Stomach (tissue), 9 donors: ENCODE data around the gene SPOCK2. TPM values are rescaled to one million over a fixed set of nuclear protein-coding genes. Genes with fewer than 3 reads are reported as not detected.

Source experiments
- DNase-seq, 2 donors: peaks; one replicate each; pipeline versions ENCODE4 v3.0.0 to v3.0.0-alpha.2; 2013 to 2019
- H3K27ac ChIP-seq, 5 donors: fragments of 200-600 bp in 4 of 5; sonication (generic) in 4 of 5; one replicate each; pipeline ENCODE4 v1.5.1; 2013 to 2019; ENCODE audit warnings: mild to moderate bottlenecking in 1 of 5, moderate library complexity in 1 of 5
- H3K27me3 ChIP-seq, 3 donors: fragments of 200-600 bp; sonication (generic); one replicate each; pipeline ENCODE4 v1.5.1; 2017 to 2019; ENCODE audit warnings: mixed run types in 1 of 3
- H3K36me3 ChIP-seq, 4 donors: fragments of 200-600 bp; sonication (generic); 1 replicate in 3 of 4; 2 replicates in 1 of 4; pipeline ENCODE4 v1.5.1; 2016 to 2019
- H3K4me1 ChIP-seq, 4 donors: fragments of 200-600 bp; sonication (generic); one replicate each; pipeline ENCODE4 v1.5.1; 2016 to 2019
- H3K4me3 ChIP-seq, 4 donors: fragments of 200-600 bp; sonication (generic) in 3 of 4; one replicate each; pipeline ENCODE4 v1.5.1; 2016 to 2019; ENCODE audit warnings: mild to moderate bottlenecking in 1 of 4
- H3K9me3 ChIP-seq, 4 donors: fragments of 200-600 bp; sonication (generic); one replicate each; pipeline ENCODE4 v1.5.1; 2016 to 2019
- EP300 ChIP-seq: sonication (generic); formaldehyde crosslinking; IDR thresholded peaks from one replicate; pipeline ENCODE4 v1.6.1; 2017; ENCODE audit warnings: antibody characterized with exemption
- POLR2A ChIP-seq, 4 donors: fragments of 450-650 bp; IDR thresholded peaks; one replicate each; pipeline ENCODE4 v1.6.1; 2016; ENCODE audit warnings: antibody characterized with exemption in 4 of 4, control low read depth in 2 of 4, mild to moderate bottlenecking in 1 of 4, moderate library complexity in 1 of 4
- POLR2AphosphoS5 ChIP-seq, 3 donors: sonication (generic); formaldehyde crosslinking; IDR thresholded peaks; one replicate each; pipeline ENCODE4 v1.6.1; 2016; ENCODE audit warnings: antibody characterized with exemption in 3 of 3
- WGBS, 5 donors: extraction: QIAGEN DNeasy Blood & Tissue Kit in 3 of 5; methylation state at CpG; one replicate each; pipeline versions ENCODE4 v1.1.5 to v1.1.7; 2013 to 2018; 5-methylcytosine and 5-hydroxymethylcytosine counted together
- intact Hi-C: fragments of 100-400 bp; cut with DNase I; formaldehyde crosslinking; loops from one replicate; pipeline ENCODE4 v1.15.1; 2023; ENCODE audit warnings: low total_unique reads
- polyA plus RNA-seq, 3 donors: library from polyadenylated mRNA; stranded (reverse); fragments of 200-250 nt; gene quantifications; one replicate each; pipeline ENCODE4 v1.2.3, GENCODE V29; 2013
- total RNA-seq, 5 donors: library from RNA; depleted of rRNA; stranded (reverse); fragments of >200 nt; gene quantifications; one replicate each; pipeline versions ENCODE4 v1.1.0 to v1.2.3, GENCODE V29; 2014 to 2016
- TF ChIP-seq, protein P1 (sequence below), 7 experiments: fragments of 450-650 bp in 4 of 7; fragments of 200-600 bp in 3 of 7; sonication (generic) in 3 of 7; IDR thresholded peaks; one replicate each; pipeline ENCODE4 v1.5.1; 2016 to 2019; ENCODE audit warnings: antibody characterized with exemption in 7 of 7, control low read depth in 2 of 7, mild to moderate bottlenecking in 1 of 7
- donor health status: healthy with polysubstance abuse.
- donor health status: Bipolar disorder and iron deficiency.
- donor health status: healthy.

SPOCK2 gene
- total and polyA plus RNA-seq, 8 donors = 1.1 to 31.7 (median 4.2) TPM

DNA sequence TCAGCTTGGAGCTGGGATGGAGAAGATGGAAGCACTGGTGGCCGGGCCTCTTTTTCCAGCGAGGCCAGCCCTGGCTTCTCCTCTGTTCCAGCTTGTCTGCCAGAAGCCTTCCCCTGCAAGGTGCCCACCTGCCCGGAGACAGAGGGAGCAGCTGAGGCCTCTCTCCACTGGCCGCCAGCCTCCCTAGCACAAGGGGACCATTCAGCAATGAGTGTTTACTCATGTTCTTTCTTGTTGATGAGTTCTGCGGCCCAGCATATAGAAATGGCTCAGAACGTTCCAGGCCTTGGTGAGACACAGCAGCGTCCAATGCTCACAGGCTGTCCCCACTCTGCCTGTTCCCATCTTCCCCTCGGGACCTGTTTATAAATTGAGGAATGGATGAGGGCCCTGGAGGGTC is 76.9 kb downstream of the SPOCK2 start:
- no peak for DNase-seq
- intact Hi-C loops = no loop called here
- no peak overlapping the region for H3K4me3 ChIP-seq
- no peaks in the 10 kb centered on the region for H3K9me3 ChIP-seq
- H3K27ac ChIP-seq = peak overlapping the region in 4 of 5 donors; percentile 79 to 92 (median 87)
- 85 to 96% (median 91%) methylated on average over 6 to 8 of the region's 8 CpGs for WGBS, 5 donors
- H3K27me3 ChIP-seq = no peaks in the 10 kb centered on the region
- H3K36me3 ChIP-seq = peaks cover 19 to 32% (median 26%) of the 10 kb centered on the region in 4 donors
- H3K4me1 ChIP-seq = peaks cover 22 to 87% (median 46%) of the 10 kb centered on the region in 4 donors
- TF ChIP-seq POLR2AphosphoS5 (IDR thresholded peaks at IDR 0.05) (no peak), POLR2A (IDR thresholded peaks at IDR 0.05) (no peak), EP300 (no peak)
- TF ChIP-seq, protein P1, sequence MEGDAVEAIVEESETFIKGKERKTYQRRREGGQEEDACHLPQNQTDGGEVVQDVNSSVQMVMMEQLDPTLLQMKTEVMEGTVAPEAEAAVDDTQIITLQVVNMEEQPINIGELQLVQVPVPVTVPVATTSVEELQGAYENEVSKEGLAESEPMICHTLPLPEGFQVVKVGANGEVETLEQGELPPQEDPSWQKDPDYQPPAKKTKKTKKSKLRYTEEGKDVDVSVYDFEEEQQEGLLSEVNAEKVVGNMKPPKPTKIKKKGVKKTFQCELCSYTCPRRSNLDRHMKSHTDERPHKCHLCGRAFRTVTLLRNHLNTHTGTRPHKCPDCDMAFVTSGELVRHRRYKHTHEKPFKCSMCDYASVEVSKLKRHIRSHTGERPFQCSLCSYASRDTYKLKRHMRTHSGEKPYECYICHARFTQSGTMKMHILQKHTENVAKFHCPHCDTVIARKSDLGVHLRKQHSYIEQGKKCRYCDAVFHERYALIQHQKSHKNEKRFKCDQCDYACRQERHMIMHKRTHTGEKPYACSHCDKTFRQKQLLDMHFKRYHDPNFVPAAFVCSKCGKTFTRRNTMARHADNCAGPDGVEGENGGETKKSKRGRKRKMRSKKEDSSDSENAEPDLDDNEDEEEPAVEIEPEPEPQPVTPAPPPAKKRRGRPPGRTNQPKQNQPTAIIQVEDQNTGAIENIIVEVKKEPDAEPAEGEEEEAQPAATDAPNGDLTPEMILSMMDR (IDR thresholded peaks at IDR 0.05) = no peak

DNA sequence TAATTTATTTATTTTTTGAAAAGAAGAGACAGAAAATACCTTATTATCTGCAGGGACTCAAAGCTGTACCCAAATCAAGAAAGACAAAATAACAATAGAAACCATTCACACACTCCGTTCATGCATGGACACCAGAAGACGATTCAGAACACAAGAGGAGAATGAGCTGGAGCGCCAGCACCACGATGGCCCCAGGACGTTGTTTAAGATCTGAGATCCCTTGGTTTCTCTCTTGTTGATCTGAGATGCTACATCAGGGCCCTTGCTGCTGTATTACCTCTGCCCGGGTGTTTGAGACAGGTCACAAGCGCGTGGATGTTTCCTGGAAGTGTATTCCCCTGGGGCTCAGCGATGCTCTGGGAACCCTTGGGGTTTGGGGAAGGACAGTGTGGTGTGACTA is 77.3 kb downstream of the SPOCK2 start:
- peak overlapping the region in 4 of 5 donors; percentile 79 to 92 (median 87) for H3K27ac ChIP-seq
- intact Hi-C loops = no loop called here
- no peaks in the 10 kb centered on the region for H3K27me3 ChIP-seq
- H3K4me3 ChIP-seq = no peak overlapping the region
- DNase-seq = no peak
- WGBS, 5 donors = 92 to 98% (median 95%) methylated on average over 9 of the region's 9 CpGs
- peaks cover 24 to 36% (median 31%) of the 10 kb centered on the region in 4 donors for H3K36me3 ChIP-seq
- no peaks in the 10 kb centered on the region for H3K9me3 ChIP-seq
- TF ChIP-seq, protein P1 (IDR thresholded peaks at IDR 0.05) = no peak
- TF ChIP-seq EP300 (no peak), POLR2A (IDR thresholded peaks at IDR 0.05) (no peak), POLR2AphosphoS5 (IDR thresholded peaks at IDR 0.05) (no peak)
- peaks cover 22 to 87% (median 45%) of the 10 kb centered on the region in 4 donors for H3K4me1 ChIP-seq

DNA sequence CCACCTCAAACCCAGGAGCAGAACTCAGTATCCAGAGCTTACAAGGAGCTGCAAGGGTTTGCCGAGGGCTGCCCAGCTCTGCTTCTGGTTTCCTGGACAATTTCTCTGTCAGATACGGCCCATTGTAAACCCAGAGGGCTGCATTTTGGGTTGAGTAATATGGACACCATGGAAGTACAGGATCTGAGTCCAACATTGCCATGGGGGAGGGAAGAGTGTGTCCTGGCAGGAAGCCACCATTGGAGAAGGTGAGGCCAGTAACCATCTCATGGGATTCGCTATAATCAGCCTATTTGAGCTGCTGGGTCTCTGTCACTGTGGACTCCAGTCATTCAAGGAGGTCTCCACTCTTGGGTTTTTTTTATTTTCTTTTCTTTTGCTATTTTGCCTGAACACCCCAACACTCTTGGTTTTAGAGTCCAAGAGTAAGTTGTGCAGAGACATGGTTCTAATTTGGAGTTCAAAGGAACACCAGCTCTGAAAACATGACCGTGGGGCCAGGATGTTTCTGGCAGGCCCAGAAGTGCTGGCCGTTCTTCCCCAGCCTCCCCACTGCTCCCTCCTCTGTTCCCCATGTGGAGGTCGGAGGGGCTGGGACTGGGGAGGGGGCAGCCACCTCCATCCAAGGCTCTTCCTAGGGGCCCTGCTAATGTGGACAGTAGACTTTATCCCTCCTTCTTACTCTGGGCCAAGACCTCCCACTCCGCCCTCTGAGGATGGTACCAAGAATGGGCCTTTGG is 77.9 kb downstream of the SPOCK2 start:
- Histone ChIP-seq H3K4me1 (peaks cover 22 to 84% (median 44%) of the 10 kb centered on the region in 4 donors), H3K4me3 (no peak overlapping the region), H3K27ac (peak overlapping the region; percentile 21 to 92 (median 85)), H3K27me3 (no peaks in the 10 kb centered on the region), H3K36me3 (peaks cover 27 to 42% (median 34%) of the 10 kb centered on the region in 4 donors), H3K9me3 (no peaks in the 10 kb centered on the region)
- no peak for DNase-seq
- TF ChIP-seq POLR2AphosphoS5 (IDR thresholded peaks at IDR 0.05) (no peak), EP300 (no peak), POLR2A (IDR thresholded peaks at IDR 0.05) (no peak)
- TF ChIP-seq, protein P1 (IDR thresholded peaks at IDR 0.05) = no peak
- intact Hi-C loops = no loop called here
- WGBS, 5 donors = 70 to 91% (median 86%) methylated on average over 7 of the region's 7 CpGs

DNA sequence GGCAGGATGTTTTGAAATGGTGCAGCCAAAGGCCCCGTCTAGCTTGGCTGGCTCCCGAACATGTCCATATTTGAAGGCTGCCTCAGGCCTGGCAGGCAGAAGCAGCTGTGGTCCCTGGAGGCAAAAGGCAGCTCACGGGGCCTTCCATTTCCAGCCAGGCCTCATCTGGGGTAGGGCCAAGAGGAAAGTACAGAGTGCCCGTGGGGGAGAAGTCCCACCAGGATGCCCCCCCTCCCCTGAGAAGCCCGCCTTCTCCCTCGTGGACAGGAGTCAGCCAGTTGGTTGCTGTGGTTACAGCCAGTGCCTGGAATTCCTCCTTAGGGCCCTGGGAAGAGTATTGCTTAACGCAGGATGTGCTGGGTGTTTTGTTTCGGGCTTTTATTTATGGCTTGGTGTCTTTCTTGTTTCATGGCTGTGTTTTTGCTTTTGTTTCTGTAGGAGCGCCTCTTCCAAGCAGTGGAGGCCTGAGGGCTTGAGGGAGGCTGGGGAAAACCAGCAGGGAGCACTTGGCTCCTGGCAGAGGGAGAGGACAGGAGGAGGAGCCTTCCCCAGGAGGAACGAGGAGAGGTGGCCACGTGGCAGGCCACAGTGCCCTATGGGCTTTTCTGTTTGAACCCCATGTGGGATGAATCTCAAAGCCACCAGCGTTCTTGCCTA is 78.8 kb downstream of the SPOCK2 start:
- H3K4me1 ChIP-seq = peaks cover 22 to 77% (median 41%) of the 10 kb centered on the region in 4 donors
- H3K36me3 ChIP-seq = peaks cover 27 to 43% (median 37%) of the 10 kb centered on the region in 4 donors
- intact Hi-C loops = no loop called here
- H3K9me3 ChIP-seq = no peaks in the 10 kb centered on the region
- H3K4me3 ChIP-seq = no peak overlapping the region
- 46 to 64% (median 48%) methylated on average over 10 to 12 of the region's 12 CpGs for WGBS, 5 donors
- DNase-seq = peak; percentile 54 to 91
- TF ChIP-seq POLR2AphosphoS5 (IDR thresholded peaks at IDR 0.05) = peak; percentile 45 to 66 (median 60)
- no peak for TF ChIP-seq POLR2A (IDR thresholded peaks at IDR 0.05)
- peak; percentile 77 for TF ChIP-seq EP300
- no peaks in the 10 kb centered on the region for H3K27me3 ChIP-seq
- H3K27ac ChIP-seq = peak overlapping the region; percentile 21 to 92 (median 85)
